ENCODE data around the gene AJUBA. TPM values are rescaled to one million over a fixed set of nuclear protein-coding genes. Genes with fewer than 3 reads are reported as not detected.

The AJUBA gene
- total RNA-seq, 1 experiment from 2014 or later, result 42.6 TPM

DNA sequence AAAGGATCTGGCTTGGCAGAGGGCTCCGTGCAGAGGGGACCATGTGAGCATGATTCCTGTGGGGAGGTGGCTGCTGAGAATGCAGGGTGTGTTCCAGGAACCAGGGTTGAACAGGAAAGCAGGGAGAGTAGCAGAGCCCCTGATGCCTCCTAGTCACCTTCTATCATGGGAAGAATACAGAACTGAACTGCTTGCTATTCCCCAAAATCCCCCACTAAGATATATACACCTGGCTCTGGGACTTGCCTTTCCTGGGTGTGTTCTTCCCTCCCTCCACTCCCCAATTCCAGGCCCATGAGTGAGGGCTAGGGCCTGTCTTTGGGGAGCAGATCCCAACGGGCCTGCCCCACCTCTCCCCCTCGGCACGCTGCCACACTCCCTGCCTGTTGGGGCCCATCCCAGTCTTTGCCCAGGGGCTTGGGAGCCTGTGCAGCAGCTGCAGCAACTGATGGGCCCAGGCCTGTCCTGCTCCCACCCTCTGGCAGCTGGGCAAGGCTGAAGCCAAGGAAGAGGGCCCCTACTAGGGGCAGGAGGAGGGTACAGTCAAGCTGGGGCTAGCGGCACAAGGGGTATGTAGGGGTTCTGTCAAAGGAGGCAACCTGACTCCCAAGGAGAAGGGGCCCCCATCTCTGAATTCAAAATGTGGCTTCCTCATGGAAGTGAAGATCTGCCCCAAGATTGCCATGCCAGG, 3.2 kb downstream of the AJUBA start:
- H3K4me2 ChIP-seq, result peak overlapping the region; percentile 87
- H3K79me2 ChIP-seq (ENCODE audit: low read depth), result peaks cover 26% of the 10 kb centered on the region
- peaks cover 34% of the 10 kb centered on the region for H3F3A ChIP-seq (ENCODE audit: insufficient read depth, low read depth)
- intact Hi-C loops (cut with micrococcal nuclease; ENCODE audit: unreplicated experiment), result loop anchor here (1.0 kb wide), 1 partner anchor 108 kb away; the partner anchor contains the start of gene LRP10
- CTCF ChIA-PET, result interaction anchor here (0.5 kb wide), 1 partner anchor 232 kb away, joined by 3 read pairs; no protein-coding TSS in a partner anchor
- DNase-seq, result peak in 1 of 2 experiments; percentile 51
- no peaks in the 10 kb centered on the region for H3K9me3 ChIP-seq (ENCODE audit: insufficient read depth, low read depth)
- H3K27ac ChIP-seq, result peak overlapping the region; percentile 76
- TF ChIP-seq, protein P1, sequence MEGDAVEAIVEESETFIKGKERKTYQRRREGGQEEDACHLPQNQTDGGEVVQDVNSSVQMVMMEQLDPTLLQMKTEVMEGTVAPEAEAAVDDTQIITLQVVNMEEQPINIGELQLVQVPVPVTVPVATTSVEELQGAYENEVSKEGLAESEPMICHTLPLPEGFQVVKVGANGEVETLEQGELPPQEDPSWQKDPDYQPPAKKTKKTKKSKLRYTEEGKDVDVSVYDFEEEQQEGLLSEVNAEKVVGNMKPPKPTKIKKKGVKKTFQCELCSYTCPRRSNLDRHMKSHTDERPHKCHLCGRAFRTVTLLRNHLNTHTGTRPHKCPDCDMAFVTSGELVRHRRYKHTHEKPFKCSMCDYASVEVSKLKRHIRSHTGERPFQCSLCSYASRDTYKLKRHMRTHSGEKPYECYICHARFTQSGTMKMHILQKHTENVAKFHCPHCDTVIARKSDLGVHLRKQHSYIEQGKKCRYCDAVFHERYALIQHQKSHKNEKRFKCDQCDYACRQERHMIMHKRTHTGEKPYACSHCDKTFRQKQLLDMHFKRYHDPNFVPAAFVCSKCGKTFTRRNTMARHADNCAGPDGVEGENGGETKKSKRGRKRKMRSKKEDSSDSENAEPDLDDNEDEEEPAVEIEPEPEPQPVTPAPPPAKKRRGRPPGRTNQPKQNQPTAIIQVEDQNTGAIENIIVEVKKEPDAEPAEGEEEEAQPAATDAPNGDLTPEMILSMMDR (conservative IDR thresholded peaks at IDR 0.05), result no peak
- no peak for TF ChIP-seq EZH2 (IDR thresholded peaks at IDR 0.05; ENCODE audit: low read depth)
- H4K20me1 ChIP-seq (ENCODE audit: insufficient read depth), result no peaks in the 10 kb centered on the region
- POLR2A ChIA-PET (ENCODE audit: unreplicated experiment), result no interaction called here
- no peaks in the 10 kb centered on the region for H3K9me2 ChIP-seq (ENCODE audit: insufficient read depth)
- H3K27me3 ChIP-seq (ENCODE audit: insufficient read depth, low read depth), result no peaks in the 10 kb centered on the region
- H3K4me1 ChIP-seq (replicated peaks; ENCODE audit: insufficient read depth), result peaks cover 50% of the 10 kb centered on the region
- H3K4me3 ChIP-seq, result peak overlapping the region; percentile 72; the same call in 1 of the 2 replicates
- H2AFZ ChIP-seq, result no peak overlapping the region
- peaks cover under 1% of the 10 kb centered on the region; the same call in 1 of the 2 replicates for H3K36me3 ChIP-seq (ENCODE audit: low read depth)
- no TSS peak for BruUV-seq (replicated peaks)

DNA sequence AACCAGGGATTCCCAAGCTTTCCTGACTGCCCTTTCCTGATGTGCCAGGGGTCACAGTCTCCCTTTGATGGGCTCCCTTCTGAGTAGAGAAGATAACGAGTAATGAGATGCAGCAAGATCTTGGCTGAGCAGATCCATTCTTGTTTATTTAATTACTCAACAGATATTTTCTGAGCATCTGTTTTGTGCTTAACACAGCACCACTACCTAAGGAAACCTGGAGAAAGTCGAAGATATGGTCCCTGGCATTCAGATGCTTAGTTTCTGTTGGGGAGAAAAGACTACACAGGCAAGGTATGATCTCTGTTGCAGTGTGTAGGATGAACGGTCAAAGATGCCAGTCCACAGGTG, 3.9 kb downstream of the AJUBA start:
- H3K79me2 ChIP-seq (ENCODE audit: low read depth), result peaks cover 26% of the 10 kb centered on the region
- no peak for DNase-seq
- intact Hi-C loops (cut with micrococcal nuclease; ENCODE audit: unreplicated experiment), result no loop called here
- H3K9me3 ChIP-seq (ENCODE audit: insufficient read depth, low read depth), result no peaks in the 10 kb centered on the region
- no peaks in the 10 kb centered on the region for H4K20me1 ChIP-seq (ENCODE audit: insufficient read depth)
- H3K27ac ChIP-seq, result peak overlapping the region; percentile 76
- TF ChIP-seq, protein P1 (conservative IDR thresholded peaks at IDR 0.05), result no peak
- no peak for TF ChIP-seq EZH2 (IDR thresholded peaks at IDR 0.05; ENCODE audit: low read depth)
- POLR2A ChIA-PET (ENCODE audit: unreplicated experiment), result no interaction called here
- H3K36me3 ChIP-seq (ENCODE audit: low read depth), result peaks cover 5% of the 10 kb centered on the region; the same call in 1 of the 2 replicates
- no peaks in the 10 kb centered on the region for H3K27me3 ChIP-seq (ENCODE audit: insufficient read depth, low read depth)
- H2AFZ ChIP-seq, result no peak overlapping the region
- CTCF ChIA-PET, result interaction anchor here (0.6 kb wide), 1 partner anchor 84 kb away, joined by 9 read pairs; no protein-coding TSS in a partner anchor
- peak overlapping the region; percentile 38; the same call in 1 of the 2 replicates for H3K4me3 ChIP-seq
- no peaks in the 10 kb centered on the region for H3K9me2 ChIP-seq (ENCODE audit: insufficient read depth)
- no TSS peak for BruUV-seq (replicated peaks)
- H3K4me2 ChIP-seq, result peak overlapping the region; percentile 87
- H3K4me1 ChIP-seq (replicated peaks; ENCODE audit: insufficient read depth), result peaks cover 48% of the 10 kb centered on the region
- H3F3A ChIP-seq (ENCODE audit: insufficient read depth, low read depth), result peaks cover 34% of the 10 kb centered on the region

DNA sequence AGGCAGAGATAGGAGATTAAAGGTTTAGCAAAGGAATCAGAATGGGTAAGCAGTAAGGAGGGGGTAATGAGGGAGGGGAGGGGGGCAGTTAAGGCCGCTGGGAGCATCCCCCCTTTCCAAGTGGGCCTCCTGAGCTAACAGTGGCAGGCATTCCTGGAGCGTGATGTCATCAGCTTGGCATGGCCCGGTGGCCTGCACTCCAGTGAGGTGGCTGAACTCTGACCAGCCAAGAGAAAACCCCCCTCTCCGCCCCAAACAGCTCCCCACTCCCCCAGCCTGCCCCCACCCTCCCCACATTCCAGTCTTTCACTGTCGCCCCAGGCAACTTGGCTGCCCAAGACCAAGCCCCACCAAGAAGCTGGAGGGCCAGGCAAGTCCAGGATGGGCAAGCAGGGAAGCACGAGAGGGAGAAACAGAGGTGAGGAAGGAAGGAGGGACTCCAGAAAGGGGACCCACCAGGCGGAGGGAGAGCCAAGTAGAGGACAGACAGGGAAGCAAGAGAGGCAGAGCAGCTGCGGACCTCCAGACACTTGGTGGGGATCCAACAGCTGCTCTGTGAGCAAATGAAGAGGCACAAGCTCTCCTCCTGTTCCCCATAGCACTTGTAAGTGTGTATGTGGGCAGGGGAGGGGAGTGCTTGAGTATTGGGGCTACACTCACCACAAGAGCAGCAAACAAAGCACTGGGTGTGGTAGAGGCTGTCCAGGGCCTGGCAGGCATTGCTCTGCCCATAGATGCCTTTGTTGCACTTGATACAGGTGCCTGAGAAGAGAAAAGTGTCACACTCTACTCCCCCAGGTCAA, 4.5 kb downstream of the AJUBA start:
- no peaks in the 10 kb centered on the region for H3K9me2 ChIP-seq (ENCODE audit: insufficient read depth)
- H3K79me2 ChIP-seq (ENCODE audit: low read depth), result peaks cover 26% of the 10 kb centered on the region
- H3K4me2 ChIP-seq, result peak overlapping the region; percentile 87
- CTCF ChIA-PET, result interaction anchor here (0.6 to 2.7 kb wide), 4 partner anchors 9 to 91 kb away, joined by 3 to 12 read pairs (median 8); no protein-coding TSS in a partner anchor
- H2AFZ ChIP-seq, result no peak overlapping the region
- H3K4me3 ChIP-seq, result peak overlapping the region; percentile 38; the same call in 1 of the 2 replicates
- POLR2A ChIA-PET (ENCODE audit: unreplicated experiment), result interaction anchor here (0.6 to 1.0 kb wide), 4 partner anchors 89 to 379 kb away, joined by 3 to 7 read pairs (median 4); partner anchors contain the start of genes ACIN1 and C14orf119
- H4K20me1 ChIP-seq (ENCODE audit: insufficient read depth), result no peaks in the 10 kb centered on the region
- peak overlapping the region; percentile 76 for H3K27ac ChIP-seq
- H3K27me3 ChIP-seq (ENCODE audit: insufficient read depth, low read depth), result no peaks in the 10 kb centered on the region
- BruUV-seq (replicated peaks), result no TSS peak
- peaks cover 45% of the 10 kb centered on the region for H3K4me1 ChIP-seq (replicated peaks; ENCODE audit: insufficient read depth)
- DNase-seq, result peak; percentile 82 to 83
- H3K9me3 ChIP-seq (ENCODE audit: insufficient read depth, low read depth), result no peaks in the 10 kb centered on the region
- H3K36me3 ChIP-seq (ENCODE audit: low read depth), result peaks cover 5% of the 10 kb centered on the region; the same call in 1 of the 2 replicates
- peaks cover 33% of the 10 kb centered on the region for H3F3A ChIP-seq (ENCODE audit: insufficient read depth, low read depth)
- intact Hi-C loops (cut with micrococcal nuclease; ENCODE audit: unreplicated experiment), result no loop called here
- TF ChIP-seq EZH2 (IDR thresholded peaks at IDR 0.05; ENCODE audit: low read depth), result no peak
- TF ChIP-seq, protein P1 (conservative IDR thresholded peaks at IDR 0.05), result no peak
